Fibroblast of upper back skin (primary cell): ENCODE measurements around the gene MAIP1.

Experiments
- DNase-seq: peaks from one replicate; pipeline ENCODE4 v3.0.0-alpha.2; 2013

The MAIP1 gene

DNA sequence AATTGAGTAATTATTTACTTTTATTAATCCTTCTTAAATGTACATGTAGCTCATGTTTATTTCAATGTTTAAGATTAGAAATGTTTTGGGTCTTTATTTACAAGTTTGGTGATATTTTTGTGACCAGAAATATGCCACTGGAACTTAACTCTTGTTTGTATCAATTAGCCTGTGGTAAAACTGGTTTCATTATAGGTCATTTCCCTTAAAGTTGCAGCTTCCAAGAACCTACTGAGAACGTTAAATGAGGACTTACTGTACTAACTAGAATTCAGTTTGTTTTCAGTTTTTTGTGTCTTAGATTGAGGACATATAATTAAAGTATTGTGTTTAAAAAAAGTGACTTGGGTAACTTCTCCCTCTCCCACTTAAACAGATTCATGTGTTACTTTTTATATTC is 4.4 kb upstream of the MAIP1 start:
- no peak for DNase-seq

- DNase-seq = no peak
These were observed 409 bp upstream of the MAIP1 start for GRCh38 chr2:199955007-199955338.

- DNase-seq = no peak
These were observed 639 bp downstream of the MAIP1 start for GRCh38 chr2:199956062-199956380.

DNA sequence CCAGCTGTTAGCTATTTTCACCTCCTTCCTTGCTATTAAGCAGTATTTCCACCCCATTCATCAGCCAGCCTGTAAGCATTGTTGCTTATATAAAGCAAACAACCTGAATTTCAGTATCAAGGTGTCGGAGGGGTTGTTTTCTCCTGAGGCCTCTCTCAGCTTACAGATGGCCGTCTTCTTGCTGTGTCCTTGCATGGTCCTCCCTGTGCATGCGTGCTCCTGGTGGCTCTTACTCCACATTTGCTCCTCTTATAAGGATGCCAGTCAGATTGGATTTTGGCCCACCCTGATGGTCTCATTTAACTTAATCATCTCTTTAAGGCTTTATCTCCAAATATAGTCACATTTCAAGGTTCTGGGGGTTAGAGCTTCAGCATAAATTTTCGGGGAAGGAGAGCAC is 2.6 kb downstream of the MAIP1 start:
- DNase-seq = no peak

DNA sequence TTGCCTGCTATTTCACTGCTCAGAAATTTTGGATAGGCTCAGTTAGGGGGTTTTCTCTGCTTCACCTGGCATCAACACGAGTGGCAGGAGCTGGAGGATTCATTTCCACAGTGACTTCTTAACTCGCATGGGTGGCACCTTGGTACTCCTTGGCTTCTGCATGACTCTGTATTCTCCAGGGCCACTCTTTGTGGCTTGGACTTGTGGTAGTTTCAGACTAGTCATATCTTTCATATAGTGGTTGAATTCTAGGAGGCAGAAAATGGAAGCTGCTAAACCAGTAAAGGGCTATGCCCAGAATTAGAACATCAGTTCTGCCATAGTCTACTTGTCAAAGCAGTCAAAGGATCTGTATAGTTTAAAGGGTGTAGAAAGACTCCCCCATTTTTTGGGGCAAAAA is 6.8 kb downstream of the MAIP1 start:
- DNase-seq = no peak

GRCh38 chr2:199966405-199966804 is 11.0 kb downstream of the MAIP1 start:
- no peak for DNase-seq

- no peak for DNase-seq
These were observed 11.6 kb downstream of the MAIP1 start for GRCh38 chr2:199966976-199967375.

- DNase-seq = no peak
These were observed 12.7 kb downstream of the MAIP1 start for GRCh38 chr2:199968126-199968525.

GRCh38 chr2:199972088-199972626 is 16.8 kb downstream of the MAIP1 start:
- no peak for DNase-seq

GRCh38 chr2:199973703-199974102 is 18.3 kb downstream of the MAIP1 start:
- peak; percentile 65 for DNase-seq

- DNase-seq = peak; percentile 84
These were observed 20.0 kb downstream of the MAIP1 start for GRCh38 chr2:199975273-199975895.

DNA sequence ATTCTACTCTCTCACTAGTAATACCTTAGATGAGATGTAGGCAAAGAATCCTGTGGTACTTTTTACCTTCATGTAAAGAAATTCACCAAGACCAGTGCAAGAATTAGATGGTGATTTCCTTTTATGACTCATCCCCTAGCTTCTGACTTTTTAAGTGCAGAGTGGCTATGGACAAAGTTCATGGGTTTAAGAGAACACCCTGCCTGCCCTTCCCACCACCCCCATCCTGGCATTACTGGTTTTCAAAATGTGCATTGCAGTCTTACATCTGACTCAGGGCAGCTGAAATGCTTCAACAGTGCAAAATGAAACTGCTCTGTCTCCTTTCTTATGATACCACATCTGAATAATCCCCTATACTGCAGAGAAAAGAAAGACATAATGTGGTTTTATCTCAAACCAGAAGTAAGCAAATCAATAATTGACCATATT is 22.6 kb downstream of the MAIP1 start:
- DNase-seq = peak; percentile 70

GRCh38 chr2:199979398-199979797 is 24.0 kb downstream of the MAIP1 start:
- no peak for DNase-seq

- peak; percentile 78 for DNase-seq
These were observed 24.6 kb downstream of the MAIP1 start for GRCh38 chr2:199979832-199980628.

DNA sequence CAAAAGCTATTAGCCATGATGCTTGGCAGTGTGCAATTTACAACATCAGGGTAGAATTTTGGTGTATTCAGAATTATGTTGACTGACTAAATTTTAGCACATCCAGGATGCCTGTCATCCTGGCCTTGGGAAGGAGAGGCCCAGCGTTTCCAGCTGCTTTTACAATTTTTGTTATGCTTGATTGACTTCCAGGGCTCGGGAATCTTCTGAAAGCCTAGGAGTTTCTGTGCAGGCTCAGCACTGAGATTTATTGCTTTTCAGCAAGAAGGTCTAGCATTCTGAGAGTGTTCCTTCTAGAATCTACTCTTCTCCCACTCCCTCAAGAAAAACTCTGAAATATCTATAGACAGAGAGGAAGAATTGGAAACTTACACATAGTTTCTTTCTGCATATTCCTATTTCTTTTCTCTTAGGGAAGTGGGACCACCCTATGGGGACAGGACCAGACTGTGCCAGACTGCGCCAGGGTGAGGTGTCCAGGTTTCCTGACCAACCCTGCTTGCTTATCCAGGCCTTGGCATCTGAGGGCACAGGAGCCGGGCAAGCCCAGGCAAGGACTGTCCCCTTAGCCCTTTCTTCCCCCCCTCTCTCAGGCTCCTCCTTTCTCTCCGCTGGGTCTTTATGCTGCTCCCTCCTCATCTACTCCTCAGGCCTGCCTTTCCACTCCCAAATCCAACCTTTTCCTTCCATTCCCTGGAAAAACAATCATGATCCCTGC is 26.9 kb downstream of the MAIP1 start:
- peak; percentile 47 for DNase-seq

DNA sequence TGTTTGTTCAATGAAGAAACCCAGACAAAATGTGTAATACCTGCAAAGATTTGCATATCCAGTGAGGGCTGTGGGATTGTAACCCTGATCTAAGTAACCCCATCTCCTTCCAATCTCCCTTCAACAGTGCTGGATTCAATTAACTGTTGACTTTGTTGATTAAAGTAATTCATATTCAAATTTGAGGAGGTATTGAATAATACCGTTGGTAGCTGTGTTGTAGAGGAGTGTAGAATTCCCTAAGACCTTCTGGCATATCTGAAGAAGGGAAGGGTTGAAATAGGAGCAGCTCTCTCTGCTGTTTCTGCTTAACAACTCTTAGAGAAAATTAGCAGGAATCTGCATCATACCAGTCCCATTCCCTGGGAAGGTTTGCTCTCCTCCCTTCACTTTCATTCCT is 28.2 kb downstream of the MAIP1 start:
- no peak for DNase-seq

GRCh38 chr2:199984159-199984558 is 28.8 kb downstream of the MAIP1 start:
- DNase-seq = no peak

- DNase-seq = no peak
These were observed 29.4 kb downstream of the MAIP1 start for GRCh38 chr2:199984755-199985154.

DNA sequence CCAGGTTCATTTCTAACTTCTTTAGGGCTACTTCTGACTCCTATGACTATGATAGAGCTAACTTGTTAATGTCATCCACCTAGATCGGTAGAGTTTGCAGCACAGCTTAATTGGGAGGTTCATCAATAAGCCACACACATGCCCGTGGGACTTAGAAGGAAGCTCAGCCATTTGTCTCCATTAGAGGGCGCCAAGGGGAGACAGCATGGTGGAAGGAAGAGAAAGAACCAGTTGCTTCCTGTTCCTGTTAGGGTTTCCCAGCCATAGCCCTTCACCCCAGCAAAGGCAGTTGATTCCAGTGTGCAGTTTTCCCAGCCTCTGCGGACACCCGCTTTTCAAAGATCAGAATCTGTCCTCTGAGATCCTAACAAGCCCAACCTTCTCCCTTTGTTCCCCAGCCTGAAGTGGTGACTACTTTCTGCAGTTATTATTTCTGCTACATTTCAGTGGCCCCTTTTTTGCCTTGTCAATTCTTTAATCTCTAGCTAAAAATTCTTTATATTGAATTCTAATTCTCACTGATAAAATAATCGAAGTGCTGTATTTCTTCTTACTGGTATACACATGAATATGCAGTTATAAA is 30.3 kb downstream of the MAIP1 start:
- peak; percentile 80 for DNase-seq

GRCh38 chr2:199987586-199987985 is 32.2 kb downstream of the MAIP1 start:
- peak; percentile 21 for DNase-seq

DNA sequence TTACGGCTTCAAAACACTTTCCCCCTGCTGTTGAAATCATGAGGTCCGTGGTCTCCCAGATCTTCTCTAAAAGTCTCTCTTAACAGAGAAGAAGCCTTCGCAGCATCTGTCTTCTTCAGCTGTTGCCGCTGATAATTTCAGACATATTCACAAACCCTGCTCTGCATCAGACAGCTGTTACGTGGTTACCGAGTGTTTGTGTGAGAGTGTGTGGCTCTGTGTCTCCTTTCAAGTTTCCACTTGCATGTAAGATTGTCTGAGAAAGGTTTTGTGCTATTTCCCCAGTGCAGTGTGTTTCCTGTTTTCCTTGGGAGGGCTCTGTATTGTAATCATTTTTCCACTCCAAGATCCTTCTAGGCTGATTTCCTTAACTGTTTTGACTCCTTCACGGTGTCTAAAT is 32.8 kb downstream of the MAIP1 start:
- peak; percentile 29 for DNase-seq

- no peak for DNase-seq
These were observed 34.4 kb downstream of the MAIP1 start for GRCh38 chr2:199989822-199990221.

DNA sequence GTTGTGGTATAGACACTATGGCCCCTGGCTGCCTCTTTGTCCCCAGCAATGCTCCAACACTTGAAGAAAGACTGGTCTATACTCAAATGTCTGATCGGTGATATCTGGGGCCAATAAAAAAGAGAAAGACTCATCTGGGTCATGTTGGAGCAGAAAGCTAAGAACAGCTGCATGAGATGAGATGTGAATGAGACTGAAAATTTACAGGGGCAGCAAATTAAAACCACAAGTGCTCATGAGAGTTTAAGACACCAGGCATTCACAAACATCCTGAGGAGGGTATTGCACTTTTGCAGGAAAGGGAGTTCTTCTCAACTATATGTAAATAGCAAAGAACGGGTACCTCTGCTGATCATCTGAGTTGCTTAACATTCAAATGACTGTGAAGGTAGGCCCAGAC is 36.3 kb downstream of the MAIP1 start:
- no peak for DNase-seq

GRCh38 chr2:199992296-199992695 is 36.9 kb downstream of the MAIP1 start:
- no peak for DNase-seq
